Measurements from ENCODE around the gene CLIP2. TPM values are rescaled to one million over a fixed set of nuclear protein-coding genes. Genes with fewer than 3 reads are reported as not detected.
"Not testable (repeated sequence)": the region's sequence is repeated elsewhere in the genome, so short reads cannot be mapped to it uniquely, and the experiment has no call there.

Gene CLIP2
- total RNA-seq, 1 donor from 2014 or later, result 42.0 TPM

- peak overlapping the region; percentile 87 for H3K27ac Mint-ChIP-seq
- DNase-seq (ENCODE audit: low spot score, unreplicated experiment), result no peak
Observed at GRCh38 chr7:74307738-74308505, 18.7 kb downstream of the CLIP2 start.

GRCh38 chr7:74309181-74309580, 20.0 kb downstream of the CLIP2 start:
- no peak for TF ChIP-seq CTCF (IDR thresholded peaks at IDR 0.05; ENCODE audit: unreplicated experiment)
- Mint-ChIP-seq H3K27ac (no peak overlapping the region), H3K9me3 (ENCODE audit: low read depth) (no peaks in the 10 kb centered on the region), H3K27me3 (no peaks in the 10 kb centered on the region), H3K4me1 (ENCODE audit: low read depth) (peaks cover 2% of the 10 kb centered on the region), H3K36me3 (ENCODE audit: insufficient read depth) (peaks cover 3% of the 10 kb centered on the region), H3K4me3 (ENCODE audit: low read depth) (no peak overlapping the region)
- DNase-seq (ENCODE audit: low spot score, unreplicated experiment), result no peak

More at GRCh38 chr7:74307738-74308505, 18.7 kb downstream of the CLIP2 start:
- Mint-ChIP-seq H3K4me1 (ENCODE audit: low read depth) (peaks cover 2% of the 10 kb centered on the region), H3K4me3 (ENCODE audit: low read depth) (no peak overlapping the region), H3K27me3 (no peaks in the 10 kb centered on the region), H3K36me3 (ENCODE audit: insufficient read depth) (peaks cover 3% of the 10 kb centered on the region), H3K9me3 (ENCODE audit: low read depth) (no peaks in the 10 kb centered on the region)
- TF ChIP-seq CTCF (IDR thresholded peaks at IDR 0.05; ENCODE audit: unreplicated experiment), result no peak

GRCh38 chr7:74311305-74311744, 22.1 kb downstream of the CLIP2 start:
- no peak for DNase-seq (ENCODE audit: low spot score, unreplicated experiment)
- Mint-ChIP-seq H3K9me3 (ENCODE audit: low read depth) (no peaks in the 10 kb centered on the region), H3K4me3 (ENCODE audit: low read depth) (no peak overlapping the region), H3K27me3 (no peaks in the 10 kb centered on the region), H3K4me1 (ENCODE audit: low read depth) (peaks cover 5% of the 10 kb centered on the region), H3K36me3 (ENCODE audit: insufficient read depth) (peaks cover 3% of the 10 kb centered on the region), H3K27ac (no peak overlapping the region)
- TF ChIP-seq CTCF (IDR thresholded peaks at IDR 0.05; ENCODE audit: unreplicated experiment), result no peak

- no peak for TF ChIP-seq CTCF (IDR thresholded peaks at IDR 0.05; ENCODE audit: unreplicated experiment)
- Mint-ChIP-seq H3K27ac (no peak overlapping the region), H3K4me3 (ENCODE audit: low read depth) (no peak overlapping the region), H3K4me1 (ENCODE audit: low read depth) (peaks cover 2% of the 10 kb centered on the region), H3K36me3 (ENCODE audit: insufficient read depth) (peaks cover 3% of the 10 kb centered on the region), H3K27me3 (no peaks in the 10 kb centered on the region), H3K9me3 (ENCODE audit: low read depth) (no peaks in the 10 kb centered on the region)
- DNase-seq (ENCODE audit: low spot score, unreplicated experiment), result no peak
Observed at GRCh38 chr7:74312418-74313028, 23.3 kb downstream of the CLIP2 start.

- H3K4me1 Mint-ChIP-seq (ENCODE audit: low read depth); H3K9me3 Mint-ChIP-seq (ENCODE audit: low read depth); DNase-seq (ENCODE audit: low spot score, unreplicated experiment); H3K4me3 Mint-ChIP-seq (ENCODE audit: low read depth); H3K27me3 Mint-ChIP-seq; H3K27ac Mint-ChIP-seq: not testable (repeated sequence)
- peaks cover 11% of the 10 kb centered on the region for H3K36me3 Mint-ChIP-seq (ENCODE audit: insufficient read depth)
Observed at GRCh38 chr7:74315891-74316290, 26.7 kb downstream of the CLIP2 start.
